Measurements from ENCODE around the gene CNNM3. TPM values are rescaled to one million over a fixed set of nuclear protein-coding genes. Genes with fewer than 3 reads are reported as not detected.
"Not testable (repeated sequence)": the region's sequence is repeated elsewhere in the genome, so short reads cannot be mapped to it uniquely, and the experiment has no call there.

CNNM3 gene
- total RNA-seq, 1 donor from 2014 or later = 32.6 TPM

- DNase-seq (ENCODE audit: low read depth, low spot score) = no peak
- TF ChIP-seq CTCF (conservative IDR thresholded peaks at IDR 0.05) = no peak
- H3K36me3 Mint-ChIP-seq (ENCODE audit: low read depth) = peaks cover 10% of the 10 kb centered on the region
- no peaks in the 10 kb centered on the region for H3K27me3 Mint-ChIP-seq (ENCODE audit: low read depth)
- no peaks in the 10 kb centered on the region for H3K9me3 Mint-ChIP-seq
- H3K4me3 Mint-ChIP-seq = peak overlapping the region; percentile 93
- peaks cover 46% of the 10 kb centered on the region for H3K4me1 Mint-ChIP-seq
- H3K27ac Mint-ChIP-seq (ENCODE audit: unreplicated experiment) = peak overlapping the region; percentile 78
Measured at GRCh38 chr2:96859099-96859649, 43.1 kb downstream of the CNNM3 start.

GRCh38 chr2:96859681-96860064 lies 43.6 kb downstream of the CNNM3 start:
- no peak overlapping the region for H3K27ac Mint-ChIP-seq (ENCODE audit: unreplicated experiment)
- peaks cover 8% of the 10 kb centered on the region for H3K36me3 Mint-ChIP-seq (ENCODE audit: low read depth)

GRCh38 chr2:96860065-96861029 lies 44.3 kb downstream of the CNNM3 start:
- TF ChIP-seq CTCF (conservative IDR thresholded peaks at IDR 0.05) = no peak
- no peak for DNase-seq (ENCODE audit: low read depth, low spot score)
- no peaks in the 10 kb centered on the region for H3K27me3 Mint-ChIP-seq (ENCODE audit: low read depth)
- H3K4me1 Mint-ChIP-seq = peaks cover 42% of the 10 kb centered on the region
- no peaks in the 10 kb centered on the region for H3K9me3 Mint-ChIP-seq
- peaks cover 8% of the 10 kb centered on the region for H3K36me3 Mint-ChIP-seq (ENCODE audit: low read depth)
- H3K27ac Mint-ChIP-seq (ENCODE audit: unreplicated experiment) = no peak overlapping the region
- H3K4me3 Mint-ChIP-seq = peak overlapping the region; percentile 67

More at GRCh38 chr2:96859681-96860064, 43.6 kb downstream of the CNNM3 start:
- DNase-seq (ENCODE audit: low read depth, low spot score) = no peak
- Mint-ChIP-seq H3K27me3 (ENCODE audit: low read depth) (no peaks in the 10 kb centered on the region), H3K4me3 (peak overlapping the region; percentile 93), H3K9me3 (no peaks in the 10 kb centered on the region), H3K4me1 (peaks cover 46% of the 10 kb centered on the region)
- TF ChIP-seq CTCF (conservative IDR thresholded peaks at IDR 0.05) = no peak

DNA sequence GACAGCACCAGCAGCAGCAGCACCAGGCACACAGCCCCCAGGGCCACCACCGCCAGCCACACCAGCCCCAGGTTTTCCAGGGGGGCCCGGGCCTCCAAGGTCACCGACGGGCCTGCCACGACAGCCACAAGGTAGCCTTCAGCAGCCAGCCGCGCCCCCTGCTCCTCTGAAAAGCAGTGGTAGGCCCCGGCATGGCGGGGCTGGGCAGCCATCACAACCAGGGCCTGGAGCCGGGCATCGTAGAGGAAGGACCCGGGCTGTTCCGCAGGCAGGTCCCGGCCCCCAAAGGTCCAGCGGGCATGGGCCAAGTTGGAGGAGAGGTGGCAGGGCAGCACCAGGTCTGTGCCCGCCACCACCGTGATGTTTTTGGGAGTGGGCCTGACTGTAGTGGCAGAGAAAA lies 45.0 kb downstream of the CNNM3 start:
- peak overlapping the region; percentile 67 for H3K4me3 Mint-ChIP-seq
- H3K9me3 Mint-ChIP-seq = no peaks in the 10 kb centered on the region
- TF ChIP-seq CTCF (conservative IDR thresholded peaks at IDR 0.05) = no peak
- no peaks in the 10 kb centered on the region for H3K27me3 Mint-ChIP-seq (ENCODE audit: low read depth)
- H3K36me3 Mint-ChIP-seq (ENCODE audit: low read depth) = peaks cover 8% of the 10 kb centered on the region
- DNase-seq (ENCODE audit: low read depth, low spot score) = no peak
- peaks cover 47% of the 10 kb centered on the region for H3K4me1 Mint-ChIP-seq
- H3K27ac Mint-ChIP-seq (ENCODE audit: unreplicated experiment) = no peak overlapping the region

- Mint-ChIP-seq H3K4me1 (peaks cover 42% of the 10 kb centered on the region), H3K4me3 (peak overlapping the region; percentile 81)
- not testable (repeated sequence) for H3K27ac Mint-ChIP-seq (ENCODE audit: unreplicated experiment); H3K27me3 Mint-ChIP-seq (ENCODE audit: low read depth); H3K9me3 Mint-ChIP-seq; H3K36me3 Mint-ChIP-seq (ENCODE audit: low read depth); DNase-seq (ENCODE audit: low read depth, low spot score)
Measured at GRCh38 chr2:96863056-96863455, 47.0 kb downstream of the CNNM3 start.

Data from neural crest cell (in vitro differentiated cells).